Adrenal gland (tissue), 5 donors: Measurements from ENCODE around the gene NUP88.

Experiments used
- POLR2A ChIP-seq, 2 donors: fragments of 450-650 bp; IDR thresholded peaks; one replicate each; pipeline ENCODE4 v1.6.1; 2017; ENCODE audit warnings: antibody characterized with exemption in 2 of 2, mild to moderate bottlenecking in 2 of 2, moderate library complexity in 1 of 2
- TF ChIP-seq, protein P1 (sequence below), 6 experiments: fragments of 450-650 bp in 4 of 6; fragments of 200-600 bp in 2 of 6; sonication (generic) in 1 of 6; IDR thresholded peaks; 1 replicate in 5 of 6; 2 replicates in 1 of 6; pipeline versions ENCODE4 v1.5.1 to v1.8.0; 2016 to 2021; ENCODE audit warnings: antibody characterized with exemption in 6 of 6, mild to moderate bottlenecking in 2 of 6, moderate library complexity in 1 of 6
- donor health status: DM: no; HTN: no; CAD: no.

DNA sequence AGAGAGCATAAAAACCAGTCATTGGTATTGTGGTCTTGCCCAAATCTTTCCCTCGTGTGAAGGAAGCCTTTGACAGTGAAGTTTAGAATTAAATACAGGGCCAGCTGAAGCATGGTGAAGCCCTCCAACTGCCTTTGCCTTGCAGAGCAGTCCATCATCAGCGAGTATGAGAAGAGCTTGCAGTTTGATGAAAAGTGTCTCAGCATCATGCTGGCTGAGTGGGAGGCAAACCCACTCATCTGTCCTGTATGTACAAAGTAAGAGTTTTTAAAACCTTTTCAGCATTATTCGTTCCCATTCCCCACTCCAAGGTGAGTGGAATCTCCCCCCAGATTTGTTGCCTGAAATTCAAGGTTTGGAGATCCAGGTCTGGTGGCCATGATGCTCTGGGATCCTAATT lies 6.4 kb upstream of the NUP88 start:
- TF ChIP-seq, protein P1, sequence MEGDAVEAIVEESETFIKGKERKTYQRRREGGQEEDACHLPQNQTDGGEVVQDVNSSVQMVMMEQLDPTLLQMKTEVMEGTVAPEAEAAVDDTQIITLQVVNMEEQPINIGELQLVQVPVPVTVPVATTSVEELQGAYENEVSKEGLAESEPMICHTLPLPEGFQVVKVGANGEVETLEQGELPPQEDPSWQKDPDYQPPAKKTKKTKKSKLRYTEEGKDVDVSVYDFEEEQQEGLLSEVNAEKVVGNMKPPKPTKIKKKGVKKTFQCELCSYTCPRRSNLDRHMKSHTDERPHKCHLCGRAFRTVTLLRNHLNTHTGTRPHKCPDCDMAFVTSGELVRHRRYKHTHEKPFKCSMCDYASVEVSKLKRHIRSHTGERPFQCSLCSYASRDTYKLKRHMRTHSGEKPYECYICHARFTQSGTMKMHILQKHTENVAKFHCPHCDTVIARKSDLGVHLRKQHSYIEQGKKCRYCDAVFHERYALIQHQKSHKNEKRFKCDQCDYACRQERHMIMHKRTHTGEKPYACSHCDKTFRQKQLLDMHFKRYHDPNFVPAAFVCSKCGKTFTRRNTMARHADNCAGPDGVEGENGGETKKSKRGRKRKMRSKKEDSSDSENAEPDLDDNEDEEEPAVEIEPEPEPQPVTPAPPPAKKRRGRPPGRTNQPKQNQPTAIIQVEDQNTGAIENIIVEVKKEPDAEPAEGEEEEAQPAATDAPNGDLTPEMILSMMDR (IDR thresholded peaks at IDR 0.05): no peak
- TF ChIP-seq POLR2A (IDR thresholded peaks at IDR 0.05): no peak
